ENCODE measurements around the gene PLA2G4D.

Gene PLA2G4D

DNA sequence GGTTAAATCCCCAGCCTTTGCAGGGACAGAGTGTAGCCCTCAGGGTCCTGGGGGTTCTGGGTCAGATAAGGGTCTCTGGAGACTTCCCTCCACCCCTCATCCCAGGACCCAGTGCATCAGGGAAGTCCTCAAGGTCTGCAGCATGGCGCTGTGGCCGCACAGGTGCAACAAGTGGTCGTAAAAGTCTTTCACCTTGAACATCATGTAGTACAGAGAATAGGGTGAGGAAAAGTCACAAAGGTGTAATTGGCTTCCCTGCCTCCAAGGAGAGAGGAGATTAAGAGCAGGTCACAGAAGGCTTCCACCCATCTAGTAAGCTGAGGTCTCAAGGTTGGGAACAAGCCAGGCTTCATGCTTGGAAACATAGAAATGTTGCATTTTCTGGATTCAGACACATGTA, 29.2 kb upstream of the PLA2G4D start:
- Histone ChIP-seq H4K20me1 (ENCODE audit: insufficient read depth, low read length) (no peaks in the 10 kb centered on the region), H3K4me2 (ENCODE audit: insufficient read depth, low read length) (no peak overlapping the region), H3K4me3 (ENCODE audit: low read depth in 1 of 2, low read length in 2 of 2) (no peak overlapping the region), H3K9me3 (ENCODE audit: insufficient read depth, low read length, severe bottlenecking) (no peaks in the 10 kb centered on the region), H3K4me1 (ENCODE audit: insufficient read depth, low read length) (peaks cover 11% of the 10 kb centered on the region), H3K27ac (ENCODE audit: low read length) (no peak overlapping the region), H3K36me3 (ENCODE audit: insufficient read depth, low read length) (no peaks in the 10 kb centered on the region), H3K9ac (ENCODE audit: low read depth, low read length) (no peak overlapping the region), H3K27me3 (ENCODE audit: insufficient read depth, low read length, poor library complexity) (peaks cover 5% of the 10 kb centered on the region), H3K79me2 (ENCODE audit: insufficient read depth, low read length) (no peaks in the 10 kb centered on the region), H2AFZ (ENCODE audit: low read depth, low read length) (no peak overlapping the region)
- TF ChIP-seq, protein P1, sequence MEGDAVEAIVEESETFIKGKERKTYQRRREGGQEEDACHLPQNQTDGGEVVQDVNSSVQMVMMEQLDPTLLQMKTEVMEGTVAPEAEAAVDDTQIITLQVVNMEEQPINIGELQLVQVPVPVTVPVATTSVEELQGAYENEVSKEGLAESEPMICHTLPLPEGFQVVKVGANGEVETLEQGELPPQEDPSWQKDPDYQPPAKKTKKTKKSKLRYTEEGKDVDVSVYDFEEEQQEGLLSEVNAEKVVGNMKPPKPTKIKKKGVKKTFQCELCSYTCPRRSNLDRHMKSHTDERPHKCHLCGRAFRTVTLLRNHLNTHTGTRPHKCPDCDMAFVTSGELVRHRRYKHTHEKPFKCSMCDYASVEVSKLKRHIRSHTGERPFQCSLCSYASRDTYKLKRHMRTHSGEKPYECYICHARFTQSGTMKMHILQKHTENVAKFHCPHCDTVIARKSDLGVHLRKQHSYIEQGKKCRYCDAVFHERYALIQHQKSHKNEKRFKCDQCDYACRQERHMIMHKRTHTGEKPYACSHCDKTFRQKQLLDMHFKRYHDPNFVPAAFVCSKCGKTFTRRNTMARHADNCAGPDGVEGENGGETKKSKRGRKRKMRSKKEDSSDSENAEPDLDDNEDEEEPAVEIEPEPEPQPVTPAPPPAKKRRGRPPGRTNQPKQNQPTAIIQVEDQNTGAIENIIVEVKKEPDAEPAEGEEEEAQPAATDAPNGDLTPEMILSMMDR (IDR thresholded peaks at IDR 0.05; ENCODE audit: borderline replicate concordance, extremely low read depth, low read length, poor library complexity, severe bottlenecking): no peak
- TF ChIP-seq EZH2 (IDR thresholded peaks at IDR 0.05; ENCODE audit: borderline replicate concordance, low read depth, low read length, severe bottlenecking): no peak
- DNase-seq: no peak
- ATAC-seq (ENCODE audit: insufficient read depth, low read depth): no peak

DNA sequence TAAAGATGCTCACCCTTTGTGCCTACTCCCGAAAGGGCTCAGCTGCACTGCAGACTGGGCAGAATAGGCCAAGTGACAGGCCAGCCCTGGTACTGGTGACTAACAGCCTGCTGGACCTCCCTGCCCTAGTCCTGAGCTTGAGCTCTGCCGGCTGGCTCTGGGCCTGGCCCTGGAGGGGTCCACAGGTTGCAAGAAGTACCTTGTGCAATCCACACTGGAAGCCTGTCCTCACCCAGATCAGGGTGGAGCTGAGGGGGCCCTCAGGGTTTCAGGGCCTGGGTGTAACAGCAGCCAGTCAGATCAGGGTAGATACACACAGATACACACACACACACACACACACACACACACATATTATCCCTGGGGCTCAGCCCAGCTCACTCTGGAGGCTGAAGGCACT, 27.3 kb upstream of the PLA2G4D start:
- TF ChIP-seq, protein P1 (IDR thresholded peaks at IDR 0.05; ENCODE audit: borderline replicate concordance, extremely low read depth, low read length, poor library complexity, severe bottlenecking): no peak
- TF ChIP-seq EZH2 (IDR thresholded peaks at IDR 0.05; ENCODE audit: borderline replicate concordance, low read depth, low read length, severe bottlenecking): no peak
- Histone ChIP-seq H3K79me2 (ENCODE audit: insufficient read depth, low read length) (no peaks in the 10 kb centered on the region), H3K4me2 (ENCODE audit: insufficient read depth, low read length) (no peak overlapping the region), H3K9me3 (ENCODE audit: insufficient read depth, low read length, severe bottlenecking) (no peaks in the 10 kb centered on the region), H3K27ac (ENCODE audit: low read length) (no peak overlapping the region), H3K4me1 (ENCODE audit: insufficient read depth, low read length) (peaks cover 13% of the 10 kb centered on the region), H4K20me1 (ENCODE audit: insufficient read depth, low read length) (no peaks in the 10 kb centered on the region), H3K4me3 (ENCODE audit: low read depth in 1 of 2, low read length in 2 of 2) (no peak overlapping the region), H2AFZ (ENCODE audit: low read depth, low read length) (no peak overlapping the region), H3K27me3 (ENCODE audit: insufficient read depth, low read length, poor library complexity) (peaks cover 5% of the 10 kb centered on the region), H3K36me3 (ENCODE audit: insufficient read depth, low read length) (no peaks in the 10 kb centered on the region), H3K9ac (ENCODE audit: low read depth, low read length) (no peak overlapping the region)
- ATAC-seq (ENCODE audit: insufficient read depth, low read depth) (no peak), DNase-seq (no peak)

DNA sequence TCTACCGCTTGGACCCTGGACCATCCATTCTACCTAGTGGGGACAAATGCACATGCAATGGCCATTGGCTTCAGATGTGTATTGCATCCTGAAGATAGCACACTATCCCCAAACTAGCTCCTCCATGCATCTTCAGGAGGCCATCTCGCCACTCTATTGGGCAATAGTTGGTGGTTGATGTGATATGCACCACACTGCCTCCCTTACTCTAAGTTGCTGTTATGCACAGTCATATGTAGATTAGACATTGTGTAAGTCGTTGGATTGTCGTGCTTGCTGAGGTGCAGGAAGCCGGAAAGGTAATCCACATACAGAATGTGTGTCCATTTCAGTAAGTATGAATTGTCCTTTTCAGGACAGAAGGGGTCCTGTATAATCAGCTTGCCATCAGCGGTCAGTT, 26.7 kb upstream of the PLA2G4D start:
- no peak overlapping the region for H3K27ac ChIP-seq (ENCODE audit: low read length)

More for the DNA sequence above, 26.7 kb upstream of the PLA2G4D start:
- Histone ChIP-seq H3K4me2 (ENCODE audit: insufficient read depth, low read length) (no peak overlapping the region), H3K4me1 (ENCODE audit: insufficient read depth, low read length) (peaks cover 13% of the 10 kb centered on the region), H3K9ac (ENCODE audit: low read depth, low read length) (no peak overlapping the region), H3K27me3 (ENCODE audit: insufficient read depth, low read length, poor library complexity) (peaks cover 5% of the 10 kb centered on the region), H3K4me3 (ENCODE audit: low read depth in 1 of 2, low read length in 2 of 2) (no peak overlapping the region), H3K79me2 (ENCODE audit: insufficient read depth, low read length) (no peaks in the 10 kb centered on the region), H3K36me3 (ENCODE audit: insufficient read depth, low read length) (no peaks in the 10 kb centered on the region), H3K9me3 (ENCODE audit: insufficient read depth, low read length, severe bottlenecking) (no peaks in the 10 kb centered on the region), H4K20me1 (ENCODE audit: insufficient read depth, low read length) (no peaks in the 10 kb centered on the region), H2AFZ (ENCODE audit: low read depth, low read length) (no peak overlapping the region)
- ATAC-seq (ENCODE audit: insufficient read depth, low read depth) (no peak), DNase-seq (no peak)
- TF ChIP-seq, protein P1 (IDR thresholded peaks at IDR 0.05; ENCODE audit: borderline replicate concordance, extremely low read depth, low read length, poor library complexity, severe bottlenecking): no peak
- TF ChIP-seq EZH2 (IDR thresholded peaks at IDR 0.05; ENCODE audit: borderline replicate concordance, low read depth, low read length, severe bottlenecking): no peak

All from DND-41 (cell line).